Left forelimb (tissue), 1 donor: ENCODE results near the gene SLC12A3.

ENCODE experiments used
- DNase-seq: peaks from one replicate; pipeline ENCODE4 v3.0.0-alpha.2; 2018; ENCODE audit warnings: low spot score

SLC12A3 gene

GRCh38 chr16:56891685-56892084 lies 26.7 kb downstream of the SLC12A3 start:
- no peak for DNase-seq

- no peak for DNase-seq
These were observed 27.7 kb downstream of the SLC12A3 start for GRCh38 chr16:56892705-56893104.

GRCh38 chr16:56894331-56894917 lies 29.4 kb downstream of the SLC12A3 start:
- DNase-seq = no peak

GRCh38 chr16:56895813-56896212 lies 30.8 kb downstream of the SLC12A3 start:
- no peak for DNase-seq

- DNase-seq = no peak
These were observed 31.2 kb downstream of the SLC12A3 start for GRCh38 chr16:56896244-56896643.

- DNase-seq = no peak
These were observed 32.2 kb downstream of the SLC12A3 start for GRCh38 chr16:56897026-56897799.

- no peak for DNase-seq
These were observed 33.8 kb downstream of the SLC12A3 start for GRCh38 chr16:56898847-56899246.

GRCh38 chr16:56903866-56904265 lies 38.9 kb downstream of the SLC12A3 start:
- no peak for DNase-seq

GRCh38 chr16:56907401-56907800 lies 42.4 kb downstream of the SLC12A3 start:
- DNase-seq = no peak

- no peak for DNase-seq
These were observed 44.5 kb downstream of the SLC12A3 start for GRCh38 chr16:56909527-56909979.

GRCh38 chr16:56910112-56910511 lies 45.1 kb downstream of the SLC12A3 start:
- DNase-seq = no peak

GRCh38 chr16:56910654-56911539 lies 45.9 kb downstream of the SLC12A3 start:
- no peak for DNase-seq

GRCh38 chr16:56911771-56912571 lies 47.0 kb downstream of the SLC12A3 start:
- DNase-seq = no peak

- no peak for DNase-seq
These were observed 48.0 kb downstream of the SLC12A3 start for GRCh38 chr16:56912746-56913708.

GRCh38 chr16:56914896-56915295 lies 49.9 kb downstream of the SLC12A3 start:
- DNase-seq = no peak

- no peak for DNase-seq
These were observed 50.5 kb downstream of the SLC12A3 start for GRCh38 chr16:56915336-56916119.

GRCh38 chr16:56916571-56917403 lies 51.8 kb downstream of the SLC12A3 start:
- DNase-seq = no peak

- no peak for DNase-seq
These were observed 53.5 kb downstream of the SLC12A3 start for GRCh38 chr16:56918467-56919012.
